ENCODE measurements around the gene GAS7.

GRCh38 chr17:10208604-10209193 is 10.3 kb upstream of the GAS7 start:
- TF ChIP-seq CHD2 (IDR thresholded peaks at IDR 0.05; ENCODE audit: low read depth, low read length) (no peak), MAZ (IDR thresholded peaks at IDR 0.05; ENCODE audit: borderline replicate concordance, low read depth, low read length) (no peak), MAZ (CRISPR knock-in tag; IDR thresholded peaks at IDR 0.05; ENCODE audit: low read depth) (no peak), ETV5 (CRISPR knock-in tag; IDR thresholded peaks at IDR 0.05; ENCODE audit: borderline replicate concordance) (no peak), ZFAT (CRISPR knock-in tag; conservative IDR thresholded peaks at IDR 0.05) (no peak), NFATC3 (CRISPR knock-in tag; IDR thresholded peaks at IDR 0.05) (no peak), ARNT (IDR thresholded peaks at IDR 0.05) (no peak), MTA1 (CRISPR knock-in tag; IDR thresholded peaks at IDR 0.05; ENCODE audit: borderline replicate concordance) (no peak), ZIK1 (CRISPR knock-in tag; IDR thresholded peaks at IDR 0.05; ENCODE audit: borderline replicate concordance, low read depth) (no peak), ARNTL (CRISPR knock-in tag; IDR thresholded peaks at IDR 0.05) (no peak), SALL2 (CRISPR knock-in tag; IDR thresholded peaks at IDR 0.05) (no peak), EP300 (IDR thresholded peaks at IDR 0.05; ENCODE audit: low read depth in 2 of 2, low read length in 2 of 2) (no peak), EP300 (CRISPR knock-in tag; IDR thresholded peaks at IDR 0.05; ENCODE audit: borderline replicate concordance) (no peak), ZNF205 (CRISPR knock-in tag; IDR thresholded peaks at IDR 0.05) (no peak)
- TF ChIP-seq, protein P1, sequence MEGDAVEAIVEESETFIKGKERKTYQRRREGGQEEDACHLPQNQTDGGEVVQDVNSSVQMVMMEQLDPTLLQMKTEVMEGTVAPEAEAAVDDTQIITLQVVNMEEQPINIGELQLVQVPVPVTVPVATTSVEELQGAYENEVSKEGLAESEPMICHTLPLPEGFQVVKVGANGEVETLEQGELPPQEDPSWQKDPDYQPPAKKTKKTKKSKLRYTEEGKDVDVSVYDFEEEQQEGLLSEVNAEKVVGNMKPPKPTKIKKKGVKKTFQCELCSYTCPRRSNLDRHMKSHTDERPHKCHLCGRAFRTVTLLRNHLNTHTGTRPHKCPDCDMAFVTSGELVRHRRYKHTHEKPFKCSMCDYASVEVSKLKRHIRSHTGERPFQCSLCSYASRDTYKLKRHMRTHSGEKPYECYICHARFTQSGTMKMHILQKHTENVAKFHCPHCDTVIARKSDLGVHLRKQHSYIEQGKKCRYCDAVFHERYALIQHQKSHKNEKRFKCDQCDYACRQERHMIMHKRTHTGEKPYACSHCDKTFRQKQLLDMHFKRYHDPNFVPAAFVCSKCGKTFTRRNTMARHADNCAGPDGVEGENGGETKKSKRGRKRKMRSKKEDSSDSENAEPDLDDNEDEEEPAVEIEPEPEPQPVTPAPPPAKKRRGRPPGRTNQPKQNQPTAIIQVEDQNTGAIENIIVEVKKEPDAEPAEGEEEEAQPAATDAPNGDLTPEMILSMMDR (CRISPR knock-in tag; IDR thresholded peaks at IDR 0.05), result no peak
